Osteoblast (primary cell): ENCODE data around the gene SLC35B3. TPM values are rescaled to one million over a fixed set of nuclear protein-coding genes. Genes with fewer than 3 reads are reported as not detected.
"Not testable (repeated sequence)": the region's sequence is repeated elsewhere in the genome, so short reads cannot be mapped to it uniquely, and the experiment has no call there.

ENCODE experiments used
- DNase-seq: peaks from one replicate; pipeline ENCODE4 v3.0.0; 2011; ENCODE audit warnings: low spot score, mixed read lengths; ENCODE audit not compliant: insufficient read length; ENCODE audit errors: missing footprints
- H2AFZ ChIP-seq: 2 replicates; pipeline ENCODE4 v1.6.0; 2011; ENCODE audit warnings: mild to moderate bottlenecking, low read length
- H3K27ac ChIP-seq: 2 replicates; pipeline ENCODE4 v1.5.1; 2011; ENCODE audit warnings: mild to moderate bottlenecking, low read depth, low read length, moderate library complexity
- H3K27me3 ChIP-seq: 2 replicates; pipeline ENCODE4 v1.6.0; 2012; ENCODE audit warnings: mild to moderate bottlenecking, control low read depth, inconsistent platforms, low read length, moderate library complexity; ENCODE audit not compliant: insufficient read depth
- H3K36me3 ChIP-seq: 2 replicates; pipeline ENCODE4 v1.5.1; 2011; ENCODE audit warnings: mild to moderate bottlenecking, low read length, control low read depth, moderate library complexity; ENCODE audit not compliant: insufficient read depth
- H3K4me1 ChIP-seq: 2 replicates; pipeline ENCODE4 v1.5.1; 2011; ENCODE audit warnings: mild to moderate bottlenecking, low read length, control low read depth, moderate library complexity; ENCODE audit not compliant: insufficient read depth
- H3K4me2 ChIP-seq: 2 replicates; pipeline ENCODE4 v1.6.0; 2011; ENCODE audit warnings: mild to moderate bottlenecking, low read length; ENCODE audit not compliant: insufficient read depth
- H3K4me3 ChIP-seq: fragments of 200-600 bp; sonication (generic); 3 replicates; pipeline ENCODE4 v1.5.1; 2012; ENCODE audit warnings: mild to moderate bottlenecking, low read length, inconsistent platforms; ENCODE audit not compliant: insufficient read depth
- H3K79me2 ChIP-seq: 2 replicates; pipeline ENCODE4 v1.6.0; 2012; ENCODE audit warnings: mild to moderate bottlenecking, low read length, control low read depth, inconsistent platforms; ENCODE audit not compliant: insufficient read depth
- H3K9me3 ChIP-seq: 2 replicates; pipeline ENCODE4 v1.5.1; 2011; ENCODE audit warnings: low read depth, low read length, control low read depth
- H4K20me1 ChIP-seq: 2 replicates; pipeline ENCODE4 v1.6.0; 2012; ENCODE audit warnings: mild to moderate bottlenecking, low read length, control low read depth; ENCODE audit not compliant: insufficient read depth
- total RNA-seq: library from RNA; depleted of rRNA; stranded (reverse); fragments of >200 nt; gene quantifications from 2 replicates; pipeline ENCODE4 v1.2.3, GENCODE V29; 2012
- TF ChIP-seq, protein P1 (sequence below): IDR thresholded peaks from 2 replicates; pipeline ENCODE4 v1.5.1; 2011; ENCODE audit warnings: mild to moderate bottlenecking, low read depth, low read length, moderate library complexity; ENCODE audit errors: extremely low read depth

Gene SLC35B3
- total RNA-seq, 1 donor: 27.5 TPM

GRCh38 chr6:8434727-8435092, 635 bp downstream of the SLC35B3 start:
- H2AFZ ChIP-seq: peak overlapping the region; percentile 93

GRCh38 chr6:8432614-8433013, 2.7 kb downstream of the SLC35B3 start:
- H2AFZ ChIP-seq: no peak overlapping the region
- H3K9me3 ChIP-seq: no peaks in the 10 kb centered on the region
- H3K79me2 ChIP-seq: peaks cover 46% of the 10 kb centered on the region
- peak overlapping the region; percentile 88 for H3K4me3 ChIP-seq
- peaks cover 16% of the 10 kb centered on the region for H3K36me3 ChIP-seq
- no peak for DNase-seq
- H3K4me1 ChIP-seq: peaks cover 16% of the 10 kb centered on the region
- no peaks in the 10 kb centered on the region for H3K27me3 ChIP-seq
- H3K4me2 ChIP-seq: peak overlapping the region; percentile 89
- H4K20me1 ChIP-seq: no peaks in the 10 kb centered on the region
- no peak overlapping the region for H3K27ac ChIP-seq
- TF ChIP-seq, protein P1, sequence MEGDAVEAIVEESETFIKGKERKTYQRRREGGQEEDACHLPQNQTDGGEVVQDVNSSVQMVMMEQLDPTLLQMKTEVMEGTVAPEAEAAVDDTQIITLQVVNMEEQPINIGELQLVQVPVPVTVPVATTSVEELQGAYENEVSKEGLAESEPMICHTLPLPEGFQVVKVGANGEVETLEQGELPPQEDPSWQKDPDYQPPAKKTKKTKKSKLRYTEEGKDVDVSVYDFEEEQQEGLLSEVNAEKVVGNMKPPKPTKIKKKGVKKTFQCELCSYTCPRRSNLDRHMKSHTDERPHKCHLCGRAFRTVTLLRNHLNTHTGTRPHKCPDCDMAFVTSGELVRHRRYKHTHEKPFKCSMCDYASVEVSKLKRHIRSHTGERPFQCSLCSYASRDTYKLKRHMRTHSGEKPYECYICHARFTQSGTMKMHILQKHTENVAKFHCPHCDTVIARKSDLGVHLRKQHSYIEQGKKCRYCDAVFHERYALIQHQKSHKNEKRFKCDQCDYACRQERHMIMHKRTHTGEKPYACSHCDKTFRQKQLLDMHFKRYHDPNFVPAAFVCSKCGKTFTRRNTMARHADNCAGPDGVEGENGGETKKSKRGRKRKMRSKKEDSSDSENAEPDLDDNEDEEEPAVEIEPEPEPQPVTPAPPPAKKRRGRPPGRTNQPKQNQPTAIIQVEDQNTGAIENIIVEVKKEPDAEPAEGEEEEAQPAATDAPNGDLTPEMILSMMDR: no peak

More at GRCh38 chr6:8434727-8435092, 635 bp downstream of the SLC35B3 start:
- no peaks in the 10 kb centered on the region for H3K9me3 ChIP-seq
- peak overlapping the region; percentile 90 for H3K27ac ChIP-seq
- DNase-seq: no peak
- no peaks in the 10 kb centered on the region for H4K20me1 ChIP-seq
- peaks cover 2% of the 10 kb centered on the region for H3K36me3 ChIP-seq
- TF ChIP-seq, protein P1: no peak
- H3K79me2 ChIP-seq: peaks cover 46% of the 10 kb centered on the region
- H3K4me2 ChIP-seq: peak overlapping the region; percentile 89
- peak overlapping the region; percentile 88 for H3K4me3 ChIP-seq
- peaks cover 16% of the 10 kb centered on the region for H3K4me1 ChIP-seq
- no peaks in the 10 kb centered on the region for H3K27me3 ChIP-seq

DNA sequence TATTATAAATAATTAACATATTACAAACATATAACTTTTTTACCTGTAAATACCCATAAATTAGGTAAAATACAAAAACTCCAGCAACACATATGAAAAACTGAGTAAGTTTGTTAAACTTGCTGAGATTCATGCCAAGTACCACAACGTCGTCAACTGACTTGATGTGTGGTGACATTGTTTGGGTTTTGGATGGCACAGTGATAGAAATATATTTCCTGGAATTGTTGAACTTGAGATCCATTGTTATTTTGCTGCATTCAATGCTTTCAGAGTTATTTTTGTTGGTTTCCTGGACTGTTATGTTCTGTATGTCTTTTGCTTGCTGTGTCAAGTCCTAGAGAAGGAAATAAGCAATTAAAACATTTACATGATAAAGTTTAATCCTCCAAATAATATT, 5.5 kb downstream of the SLC35B3 start:
- H3K36me3 ChIP-seq: peaks cover 40% of the 10 kb centered on the region

GRCh38 chr6:8426544-8426943, 8.8 kb downstream of the SLC35B3 start:
- DNase-seq, H3K27me3 ChIP-seq, H3K79me2 ChIP-seq, H3K27ac ChIP-seq, H3K9me3 ChIP-seq, H3K4me3 ChIP-seq, H4K20me1 ChIP-seq, H3K4me1 ChIP-seq, H3K4me2 ChIP-seq, H2AFZ ChIP-seq: not testable (repeated sequence)
- peaks cover 54% of the 10 kb centered on the region for H3K36me3 ChIP-seq

More for the DNA sequence above, 5.5 kb downstream of the SLC35B3 start:
- Histone ChIP-seq H3K4me2 (no peak overlapping the region), H3K27ac (no peak overlapping the region), H3K9me3 (no peaks in the 10 kb centered on the region), H3K4me1 (peaks cover 16% of the 10 kb centered on the region), H3K79me2 (peaks cover 40% of the 10 kb centered on the region), H3K4me3 (no peak overlapping the region), H3K27me3 (no peaks in the 10 kb centered on the region), H4K20me1 (no peaks in the 10 kb centered on the region), H2AFZ (no peak overlapping the region)
- DNase-seq: no peak
- TF ChIP-seq, protein P1: no peak
